Measurements from ENCODE around the gene BRF1. TPM values are rescaled to one million over a fixed set of nuclear protein-coding genes. Genes with fewer than 3 reads are reported as not detected.

Gene BRF1
- total and polyA plus RNA-seq, 8 donors: 13.6 to 50.2 (median 20.4) TPM

DNA sequence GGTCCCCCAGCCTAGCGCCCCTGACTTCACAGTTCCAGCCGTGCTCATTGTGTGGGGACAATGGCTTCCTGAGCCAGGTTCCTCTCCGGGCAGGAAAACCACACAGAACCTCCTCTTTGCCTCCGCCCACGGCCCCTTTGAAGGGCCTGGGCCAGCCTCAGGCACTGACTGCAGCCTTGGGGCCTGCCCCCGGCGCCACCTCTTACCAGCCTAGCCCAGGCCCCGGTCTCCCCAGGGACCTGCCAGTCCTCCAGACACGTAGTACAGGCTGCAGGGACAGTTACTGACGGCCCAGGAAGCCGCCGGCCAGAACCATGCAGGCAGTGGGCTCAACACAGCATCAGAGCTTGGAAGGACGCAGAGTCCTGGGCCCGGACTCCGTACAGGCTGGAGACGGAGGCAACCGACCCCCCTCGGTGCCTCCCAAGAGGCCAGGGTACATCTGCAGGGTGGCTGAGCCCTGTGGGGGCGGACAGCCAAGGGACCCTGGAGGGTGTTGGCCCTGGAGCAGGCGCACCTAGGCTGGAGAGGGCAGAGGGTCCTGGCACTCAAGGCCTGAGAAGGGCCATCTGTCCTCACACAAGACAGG lies 98.8 kb downstream of the BRF1 start:
- ATAC-seq: no peak
- WGBS, 2 donors: 63 to 71% methylated on average over 20 of the region's 20 CpGs
- peaks cover 14 to 25% (median 21%) of the 10 kb centered on the region in 3 donors for H3K4me1 ChIP-seq
- H3K4me3 ChIP-seq: no peak overlapping the region
- H3K9me3 ChIP-seq: no peaks in the 10 kb centered on the region
- H3K27me3 ChIP-seq: peaks cover 0 to 2% (median 0%) of the 10 kb centered on the region in 4 donors
- intact Hi-C loops (cut with DNase I): loop anchor here in 2 of 3 donors (5.0 kb wide), 2 partner anchors 150 to 155 kb away; no protein-coding TSS in a partner anchor
- no peak overlapping the region for H3K27ac ChIP-seq
- no peaks in the 10 kb centered on the region for H3K36me3 ChIP-seq
- TF ChIP-seq, protein P1, sequence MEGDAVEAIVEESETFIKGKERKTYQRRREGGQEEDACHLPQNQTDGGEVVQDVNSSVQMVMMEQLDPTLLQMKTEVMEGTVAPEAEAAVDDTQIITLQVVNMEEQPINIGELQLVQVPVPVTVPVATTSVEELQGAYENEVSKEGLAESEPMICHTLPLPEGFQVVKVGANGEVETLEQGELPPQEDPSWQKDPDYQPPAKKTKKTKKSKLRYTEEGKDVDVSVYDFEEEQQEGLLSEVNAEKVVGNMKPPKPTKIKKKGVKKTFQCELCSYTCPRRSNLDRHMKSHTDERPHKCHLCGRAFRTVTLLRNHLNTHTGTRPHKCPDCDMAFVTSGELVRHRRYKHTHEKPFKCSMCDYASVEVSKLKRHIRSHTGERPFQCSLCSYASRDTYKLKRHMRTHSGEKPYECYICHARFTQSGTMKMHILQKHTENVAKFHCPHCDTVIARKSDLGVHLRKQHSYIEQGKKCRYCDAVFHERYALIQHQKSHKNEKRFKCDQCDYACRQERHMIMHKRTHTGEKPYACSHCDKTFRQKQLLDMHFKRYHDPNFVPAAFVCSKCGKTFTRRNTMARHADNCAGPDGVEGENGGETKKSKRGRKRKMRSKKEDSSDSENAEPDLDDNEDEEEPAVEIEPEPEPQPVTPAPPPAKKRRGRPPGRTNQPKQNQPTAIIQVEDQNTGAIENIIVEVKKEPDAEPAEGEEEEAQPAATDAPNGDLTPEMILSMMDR (IDR thresholded peaks at IDR 0.05): no peak
- peak in 1 of 6 donors; percentile 38 for DNase-seq
- no peak for FAIRE-seq

DNA sequence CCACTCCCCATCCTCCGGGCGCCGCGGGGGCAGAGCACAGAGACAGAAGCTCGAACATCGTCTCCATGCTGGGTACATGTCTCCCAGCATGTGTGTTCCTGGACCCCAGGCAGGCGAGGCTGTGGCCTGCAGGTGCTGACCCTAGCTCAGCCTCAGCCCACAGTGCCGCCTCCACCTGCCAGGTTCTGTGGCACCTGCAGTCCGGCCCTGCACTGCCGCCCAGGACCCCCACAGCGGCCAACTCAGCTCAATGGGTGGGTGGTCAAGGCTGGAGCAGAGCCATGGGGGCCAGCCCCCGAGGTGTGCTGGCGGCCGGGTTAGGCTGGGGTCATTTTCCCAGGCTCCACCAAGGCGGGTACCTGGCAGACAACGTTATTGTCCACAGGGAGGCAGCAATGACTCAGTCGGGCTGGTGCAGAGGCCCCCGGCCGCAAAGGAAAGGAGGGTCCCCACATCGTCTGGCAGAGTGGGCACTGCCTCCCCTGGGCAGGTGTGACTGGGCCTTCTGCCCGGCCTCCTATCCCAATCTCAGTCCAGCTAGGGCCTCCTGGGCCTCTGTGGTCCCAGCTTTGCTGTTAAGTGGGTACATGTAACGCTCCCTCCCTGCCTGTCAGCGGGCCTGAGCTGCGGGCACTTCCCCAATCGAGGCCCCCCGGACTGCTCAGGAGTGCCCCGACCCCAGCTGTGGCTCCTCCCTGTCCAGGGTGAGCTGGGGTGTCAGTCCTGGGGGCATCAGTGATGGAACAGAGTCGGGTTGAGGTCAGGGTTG lies 99.5 kb downstream of the BRF1 start:
- Histone ChIP-seq H3K36me3 (no peaks in the 10 kb centered on the region), H3K27ac (no peak overlapping the region), H3K27me3 (peaks cover 0 to 2% (median 0%) of the 10 kb centered on the region in 4 donors), H3K4me1 (peaks cover 14 to 25% (median 21%) of the 10 kb centered on the region in 3 donors), H3K4me3 (no peak overlapping the region), H3K9me3 (no peaks in the 10 kb centered on the region)
- ATAC-seq: no peak
- TF ChIP-seq, protein P1 (IDR thresholded peaks at IDR 0.05): no peak
- FAIRE-seq: no peak
- intact Hi-C loops (cut with DNase I): loop anchor here in 2 of 3 donors (5.0 kb wide), 2 partner anchors 151 to 156 kb away; no protein-coding TSS in a partner anchor
- peak in 1 of 6 donors; percentile 24 for DNase-seq
- WGBS, 2 donors: 42 to 44% methylated on average over 28 of the region's 28 CpGs

DNA sequence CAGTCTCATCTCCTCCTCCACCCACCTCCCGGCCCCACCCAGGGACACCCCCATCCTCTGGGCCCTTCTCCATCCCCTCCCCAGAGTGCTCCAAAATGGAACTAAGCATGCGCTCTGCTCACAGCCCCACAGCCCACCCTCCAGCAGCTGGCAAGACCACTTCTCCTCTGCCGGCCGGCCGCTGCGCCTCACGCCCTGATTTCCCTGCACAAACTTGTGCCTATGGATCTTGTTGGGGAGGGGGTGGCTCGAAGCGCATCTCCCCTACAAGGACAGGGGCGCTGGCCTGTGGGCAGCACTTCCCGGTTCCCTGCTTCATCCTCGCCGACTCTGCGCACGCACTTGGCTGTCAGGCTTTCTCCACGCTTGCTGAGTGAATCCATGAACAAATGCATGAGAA lies 100.2 kb downstream of the BRF1 start:
- Histone ChIP-seq H3K27me3 (peaks cover 0 to 2% (median 0%) of the 10 kb centered on the region in 4 donors), H3K27ac (no peak overlapping the region), H3K4me1 (peaks cover 11 to 21% (median 17%) of the 10 kb centered on the region in 3 donors), H3K36me3 (no peaks in the 10 kb centered on the region), H3K9me3 (no peaks in the 10 kb centered on the region), H3K4me3 (no peak overlapping the region)
- intact Hi-C loops (cut with DNase I): loop anchor here in 2 of 3 donors (5.0 kb wide), 2 partner anchors 152 to 157 kb away; no protein-coding TSS in a partner anchor
- TF ChIP-seq, protein P1 (IDR thresholded peaks at IDR 0.05): no peak
- no peak for FAIRE-seq
- no peak for DNase-seq
- WGBS, 2 donors: 67 to 85% methylated on average over 16 of the region's 16 CpGs
- no peak for ATAC-seq

DNA sequence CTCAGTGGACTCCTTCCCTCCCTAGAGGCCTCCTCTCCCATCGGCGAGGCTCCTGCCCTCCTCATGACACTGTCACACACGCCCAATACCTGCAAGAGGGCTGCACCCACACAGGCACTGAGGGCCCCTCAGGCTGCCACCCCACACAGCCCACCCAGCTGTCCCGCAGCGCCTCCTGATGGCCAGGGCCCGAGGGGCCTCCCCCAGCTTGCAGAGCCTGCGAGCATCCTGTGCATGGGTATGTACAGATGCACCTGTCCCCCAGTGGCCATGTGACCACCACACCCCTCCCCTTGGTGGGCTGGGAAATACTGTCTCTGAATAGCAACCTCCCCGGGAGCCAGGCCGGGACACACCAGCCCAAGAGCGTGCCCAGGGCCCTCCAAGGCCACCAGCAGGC lies 100.7 kb downstream of the BRF1 start:
- Histone ChIP-seq H3K4me1 (peaks cover 5 to 15% (median 12%) of the 10 kb centered on the region in 3 donors), H3K4me3 (no peak overlapping the region), H3K27me3 (peaks cover 0 to 2% (median 0%) of the 10 kb centered on the region in 4 donors), H3K36me3 (no peaks in the 10 kb centered on the region), H3K27ac (no peak overlapping the region), H3K9me3 (no peaks in the 10 kb centered on the region)
- 60 to 62% methylated on average over 9 to 10 of the region's 10 CpGs for WGBS, 2 donors
- intact Hi-C loops (cut with DNase I): loop anchor here in 2 of 3 donors (5.0 kb wide), 2 partner anchors 152 to 157 kb away; no protein-coding TSS in a partner anchor
- FAIRE-seq (no peak), DNase-seq (no peak), ATAC-seq (no peak)
- TF ChIP-seq, protein P1 (IDR thresholded peaks at IDR 0.05): no peak

Measured in pancreas (tissue), 10 donors.